SK-N-SH treated with all-trans-retinoic acid at 6 μM for 48 hours (cell line): ENCODE measurements around the gene COL24A1.

Experiments
- ATAC-seq: fragments of 200-7000 bp; cut with Tn5 transposase; 3 replicates; pipeline ENCODE4 v1.9.1; 2020; ENCODE audit warnings: mild to moderate bottlenecking, moderate library complexity
- ARNTL ChIP-seq: fragments of 450-650 bp; formaldehyde crosslinking; IDR thresholded peaks from 2 replicates; pipeline ENCODE4 v1.5.0; 2020; ENCODE audit warnings: low read depth, mild to moderate bottlenecking, moderate library complexity, borderline replicate concordance
- BACH2 ChIP-seq: fragments of 250-450 bp; sonication (Bioruptor Pico); IDR thresholded peaks from 2 replicates; pipeline ENCODE4 v1.9.0; 2021; ENCODE audit warnings: mild to moderate bottlenecking, borderline replicate concordance
- GLIS3 ChIP-seq: fragments of 250-450 bp; sonication (Bioruptor Pico); IDR thresholded peaks from 2 replicates; pipeline ENCODE4 v1.5.0; 2020; ENCODE audit warnings: mild to moderate bottlenecking, moderate library complexity
- ISL1 ChIP-seq: fragments of 250-450 bp; sonication (Bioruptor Pico); IDR thresholded peaks from 2 replicates; pipeline ENCODE4 v2.1.2; 2022; ENCODE audit warnings: mild to moderate bottlenecking, moderate library complexity
- OSR1 ChIP-seq: fragments of 250-450 bp; sonication (Bioruptor Pico); IDR thresholded peaks from 2 replicates; pipeline ENCODE4 v1.8.0; 2022; ENCODE audit warnings: moderate library complexity, mild to moderate bottlenecking, inconsistent platforms
- PPARA ChIP-seq: fragments of 250-450 bp; sonication (Bioruptor Pico); IDR thresholded peaks from 2 replicates; pipeline ENCODE4 v1.5.0; 2020; ENCODE audit warnings: mild to moderate bottlenecking, borderline replicate concordance
- RARB ChIP-seq: fragments of 250-450 bp; sonication (Bioruptor Pico); IDR thresholded peaks from 2 replicates; pipeline ENCODE4 v1.8.0; 2021; ENCODE audit warnings: mild to moderate bottlenecking, moderate library complexity
- SNAI2 ChIP-seq: fragments of 250-450 bp; sonication (Bioruptor Pico); IDR thresholded peaks from 2 replicates; pipeline ENCODE4 v1.5.0; 2020; ENCODE audit warnings: mild to moderate bottlenecking, moderate library complexity
- TCF4 ChIP-seq: fragments of 250-450 bp; sonication (Bioruptor Pico); IDR thresholded peaks from 2 replicates; pipeline ENCODE4 v1.8.0; 2021; ENCODE audit warnings: mild to moderate bottlenecking, moderate library complexity, borderline replicate concordance
- TOX ChIP-seq: fragments of 250-450 bp; sonication (Bioruptor Pico); IDR thresholded peaks from 2 replicates; pipeline ENCODE4 v1.8.0; 2021; ENCODE audit warnings: mild to moderate bottlenecking, moderate library complexity, borderline replicate concordance
- ZC3H10 ChIP-seq: fragments of 250-450 bp; sonication (Bioruptor Pico); IDR thresholded peaks from 2 replicates; pipeline ENCODE4 v1.5.1; 2021; ENCODE audit warnings: mild to moderate bottlenecking, moderate library complexity
- ZFP3 ChIP-seq: fragments of 250-450 bp; sonication (Bioruptor Pico); IDR thresholded peaks from 2 replicates; pipeline ENCODE4 v1.5.0; 2020; ENCODE audit warnings: mild to moderate bottlenecking, moderate library complexity
- ZNF70 ChIP-seq: fragments of 450-650 bp; formaldehyde crosslinking; IDR thresholded peaks from 2 replicates; pipeline ENCODE4 v1.5.0; 2020; ENCODE audit warnings: mild to moderate bottlenecking, moderate library complexity
- ZNF8 ChIP-seq: fragments of 450-650 bp; formaldehyde crosslinking; IDR thresholded peaks from 2 replicates; pipeline ENCODE4 v1.5.0; 2020; ENCODE audit warnings: mild to moderate bottlenecking, moderate library complexity
- TF ChIP-seq, protein P1 (sequence below): fragments of 250-450 bp; sonication (Bioruptor Pico); IDR thresholded peaks from 2 replicates; pipeline ENCODE4 v1.5.0; 2020; ENCODE audit warnings: mild to moderate bottlenecking, moderate library complexity
- TF ChIP-seq, protein P2 (sequence below): fragments of 250-450 bp; sonication (Bioruptor Pico); IDR thresholded peaks from 2 replicates; pipeline ENCODE4 v1.5.1; 2021; ENCODE audit warnings: mild to moderate bottlenecking, moderate library complexity
- TF ChIP-seq, protein P3 (sequence below): fragments of 250-450 bp; sonication (Bioruptor Pico); IDR thresholded peaks from 2 replicates; pipeline ENCODE4 v1.8.0; 2021; ENCODE audit warnings: low read depth, mild to moderate bottlenecking, moderate library complexity, borderline replicate concordance
- TF ChIP-seq, protein P4 (sequence below): fragments of 250-450 bp; sonication (Bioruptor Pico); IDR thresholded peaks from 2 replicates; pipeline ENCODE4 v1.5.1; 2020; ENCODE audit warnings: low read depth, mild to moderate bottlenecking, moderate library complexity

Gene COL24A1

DNA sequence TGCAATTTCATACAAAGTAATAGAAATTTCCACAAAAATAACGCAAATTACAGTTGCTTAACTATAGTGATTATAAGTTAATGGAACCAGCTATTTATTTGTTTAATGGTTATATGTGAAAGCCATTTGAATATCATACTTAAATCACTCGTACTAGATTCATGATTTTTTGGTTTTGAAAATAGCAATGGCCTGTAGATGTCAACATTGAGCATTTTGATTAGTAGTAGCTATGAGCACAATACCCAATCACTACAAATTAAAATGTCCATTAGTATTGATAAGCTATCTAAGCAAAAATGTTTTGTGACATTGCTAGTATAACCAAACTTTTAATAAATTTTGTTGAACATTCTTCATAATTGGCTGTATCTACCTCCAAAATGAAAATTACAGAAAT, 10.0 kb downstream of the COL24A1 start:
- no peak for TF ChIP-seq OSR1 (CRISPR knock-in tag)
- TF ChIP-seq ISL1 = no peak
- no peak for TF ChIP-seq PPARA
- TF ChIP-seq, protein P1, sequence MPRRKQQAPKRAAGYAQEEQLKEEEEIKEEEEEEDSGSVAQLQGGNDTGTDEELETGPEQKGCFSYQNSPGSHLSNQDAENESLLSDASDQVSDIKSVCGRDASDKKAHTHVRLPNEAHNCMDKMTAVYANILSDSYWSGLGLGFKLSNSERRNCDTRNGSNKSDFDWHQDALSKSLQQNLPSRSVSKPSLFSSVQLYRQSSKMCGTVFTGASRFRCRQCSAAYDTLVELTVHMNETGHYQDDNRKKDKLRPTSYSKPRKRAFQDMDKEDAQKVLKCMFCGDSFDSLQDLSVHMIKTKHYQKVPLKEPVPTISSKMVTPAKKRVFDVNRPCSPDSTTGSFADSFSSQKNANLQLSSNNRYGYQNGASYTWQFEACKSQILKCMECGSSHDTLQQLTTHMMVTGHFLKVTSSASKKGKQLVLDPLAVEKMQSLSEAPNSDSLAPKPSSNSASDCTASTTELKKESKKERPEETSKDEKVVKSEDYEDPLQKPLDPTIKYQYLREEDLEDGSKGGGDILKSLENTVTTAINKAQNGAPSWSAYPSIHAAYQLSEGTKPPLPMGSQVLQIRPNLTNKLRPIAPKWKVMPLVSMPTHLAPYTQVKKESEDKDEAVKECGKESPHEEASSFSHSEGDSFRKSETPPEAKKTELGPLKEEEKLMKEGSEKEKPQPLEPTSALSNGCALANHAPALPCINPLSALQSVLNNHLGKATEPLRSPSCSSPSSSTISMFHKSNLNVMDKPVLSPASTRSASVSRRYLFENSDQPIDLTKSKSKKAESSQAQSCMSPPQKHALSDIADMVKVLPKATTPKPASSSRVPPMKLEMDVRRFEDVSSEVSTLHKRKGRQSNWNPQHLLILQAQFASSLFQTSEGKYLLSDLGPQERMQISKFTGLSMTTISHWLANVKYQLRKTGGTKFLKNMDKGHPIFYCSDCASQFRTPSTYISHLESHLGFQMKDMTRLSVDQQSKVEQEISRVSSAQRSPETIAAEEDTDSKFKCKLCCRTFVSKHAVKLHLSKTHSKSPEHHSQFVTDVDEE (CRISPR knock-in tag) = no peak
- TF ChIP-seq TCF4 (CRISPR knock-in tag) = no peak
- no peak for TF ChIP-seq ZFP3 (CRISPR knock-in tag)
- no peak for TF ChIP-seq ZNF8 (CRISPR knock-in tag)
- TF ChIP-seq GLIS3 (CRISPR knock-in tag) = no peak
- TF ChIP-seq, protein P2, sequence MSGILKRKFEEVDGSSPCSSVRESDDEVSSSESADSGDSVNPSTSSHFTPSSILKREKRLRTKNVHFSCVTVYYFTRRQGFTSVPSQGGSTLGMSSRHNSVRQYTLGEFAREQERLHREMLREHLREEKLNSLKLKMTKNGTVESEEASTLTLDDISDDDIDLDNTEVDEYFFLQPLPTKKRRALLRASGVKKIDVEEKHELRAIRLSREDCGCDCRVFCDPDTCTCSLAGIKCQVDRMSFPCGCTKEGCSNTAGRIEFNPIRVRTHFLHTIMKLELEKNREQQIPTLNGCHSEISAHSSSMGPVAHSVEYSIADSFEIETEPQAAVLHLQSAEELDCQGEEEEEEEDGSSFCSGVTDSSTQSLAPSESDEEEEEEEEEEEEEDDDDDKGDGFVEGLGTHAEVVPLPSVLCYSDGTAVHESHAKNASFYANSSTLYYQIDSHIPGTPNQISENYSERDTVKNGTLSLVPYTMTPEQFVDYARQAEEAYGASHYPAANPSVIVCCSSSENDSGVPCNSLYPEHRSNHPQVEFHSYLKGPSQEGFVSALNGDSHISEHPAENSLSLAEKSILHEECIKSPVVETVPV = no peak
- no peak for TF ChIP-seq ARNTL (CRISPR knock-in tag)
- TF ChIP-seq BACH2 (CRISPR knock-in tag) = no peak
- ATAC-seq = no peak

DNA sequence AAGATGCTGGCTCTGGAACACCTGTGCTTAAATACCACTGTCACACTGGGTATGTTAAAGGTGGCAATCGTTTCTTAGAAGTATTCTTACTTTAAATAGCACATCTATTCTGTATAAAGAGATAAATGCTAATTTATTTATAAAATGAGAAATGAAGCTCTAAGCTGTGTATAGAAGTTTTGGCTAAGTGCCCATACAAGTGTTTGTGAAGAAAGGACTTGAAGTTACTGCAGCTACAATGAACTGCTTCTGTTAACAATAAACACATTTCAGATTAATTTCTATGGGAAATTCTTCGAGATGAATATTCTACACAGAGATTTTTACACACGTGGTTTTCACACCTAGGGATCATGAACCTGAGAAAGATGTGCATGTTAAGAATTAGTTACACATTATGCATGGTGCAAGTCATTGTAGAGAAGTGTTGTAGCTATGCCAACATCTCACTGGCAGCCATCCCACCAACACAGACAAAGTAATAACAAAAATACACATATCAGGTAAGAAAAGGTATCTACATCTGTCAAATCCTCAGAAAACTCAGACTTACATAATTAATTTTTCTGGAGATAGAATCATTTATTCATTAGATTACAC, 16.2 kb downstream of the COL24A1 start:
- no peak for ATAC-seq
- TF ChIP-seq SNAI2 (CRISPR knock-in tag) (no peak), PPARA (no peak), ZFP3 (CRISPR knock-in tag) (no peak), ARNTL (CRISPR knock-in tag) (no peak), TOX (CRISPR knock-in tag) (no peak), ZC3H10 (CRISPR knock-in tag) (no peak), RARB (no peak), ZNF70 (CRISPR knock-in tag) (no peak), OSR1 (CRISPR knock-in tag) (no peak), TCF4 (CRISPR knock-in tag) (no peak), BACH2 (CRISPR knock-in tag) (no peak), GLIS3 (CRISPR knock-in tag) (no peak), ZNF8 (CRISPR knock-in tag) (no peak), ISL1 (no peak)
- TF ChIP-seq, protein P3, sequence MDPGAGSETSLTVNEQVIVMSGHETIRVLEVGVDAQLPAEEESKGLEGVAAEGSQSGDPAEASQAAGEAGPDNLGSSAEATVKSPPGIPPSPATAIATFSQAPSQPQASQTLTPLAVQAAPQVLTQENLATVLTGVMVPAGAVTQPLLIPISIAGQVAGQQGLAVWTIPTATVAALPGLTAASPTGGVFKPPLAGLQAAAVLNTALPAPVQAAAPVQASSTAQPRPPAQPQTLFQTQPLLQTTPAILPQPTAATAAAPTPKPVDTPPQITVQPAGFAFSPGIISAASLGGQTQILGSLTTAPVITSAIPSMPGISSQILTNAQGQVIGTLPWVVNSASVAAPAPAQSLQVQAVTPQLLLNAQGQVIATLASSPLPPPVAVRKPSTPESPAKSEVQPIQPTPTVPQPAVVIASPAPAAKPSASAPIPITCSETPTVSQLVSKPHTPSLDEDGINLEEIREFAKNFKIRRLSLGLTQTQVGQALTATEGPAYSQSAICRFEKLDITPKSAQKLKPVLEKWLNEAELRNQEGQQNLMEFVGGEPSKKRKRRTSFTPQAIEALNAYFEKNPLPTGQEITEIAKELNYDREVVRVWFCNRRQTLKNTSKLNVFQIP (CRISPR knock-in tag) = no peak
- TF ChIP-seq, protein P1 (CRISPR knock-in tag) = no peak
- TF ChIP-seq, protein P2 = no peak
- TF ChIP-seq, protein P4, sequence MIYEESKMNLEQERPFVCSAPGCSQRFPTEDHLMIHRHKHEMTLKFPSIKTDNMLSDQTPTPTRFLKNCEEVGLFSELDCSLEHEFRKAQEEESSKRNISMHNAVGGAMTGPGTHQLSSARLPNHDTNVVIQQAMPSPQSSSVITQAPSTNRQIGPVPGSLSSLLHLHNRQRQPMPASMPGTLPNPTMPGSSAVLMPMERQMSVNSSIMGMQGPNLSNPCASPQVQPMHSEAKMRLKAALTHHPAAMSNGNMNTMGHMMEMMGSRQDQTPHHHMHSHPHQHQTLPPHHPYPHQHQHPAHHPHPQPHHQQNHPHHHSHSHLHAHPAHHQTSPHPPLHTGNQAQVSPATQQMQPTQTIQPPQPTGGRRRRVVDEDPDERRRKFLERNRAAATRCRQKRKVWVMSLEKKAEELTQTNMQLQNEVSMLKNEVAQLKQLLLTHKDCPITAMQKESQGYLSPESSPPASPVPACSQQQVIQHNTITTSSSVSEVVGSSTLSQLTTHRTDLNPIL (CRISPR knock-in tag) = no peak
